Measurements from ENCODE around the gene DNAJC8. TPM values are rescaled to one million over a fixed set of nuclear protein-coding genes. Genes with fewer than 3 reads are reported as not detected.

Gene DNAJC8
- total RNA-seq, 3 donors from 2014 or later = 91.5 to 103 (median 99.4) TPM

DNA sequence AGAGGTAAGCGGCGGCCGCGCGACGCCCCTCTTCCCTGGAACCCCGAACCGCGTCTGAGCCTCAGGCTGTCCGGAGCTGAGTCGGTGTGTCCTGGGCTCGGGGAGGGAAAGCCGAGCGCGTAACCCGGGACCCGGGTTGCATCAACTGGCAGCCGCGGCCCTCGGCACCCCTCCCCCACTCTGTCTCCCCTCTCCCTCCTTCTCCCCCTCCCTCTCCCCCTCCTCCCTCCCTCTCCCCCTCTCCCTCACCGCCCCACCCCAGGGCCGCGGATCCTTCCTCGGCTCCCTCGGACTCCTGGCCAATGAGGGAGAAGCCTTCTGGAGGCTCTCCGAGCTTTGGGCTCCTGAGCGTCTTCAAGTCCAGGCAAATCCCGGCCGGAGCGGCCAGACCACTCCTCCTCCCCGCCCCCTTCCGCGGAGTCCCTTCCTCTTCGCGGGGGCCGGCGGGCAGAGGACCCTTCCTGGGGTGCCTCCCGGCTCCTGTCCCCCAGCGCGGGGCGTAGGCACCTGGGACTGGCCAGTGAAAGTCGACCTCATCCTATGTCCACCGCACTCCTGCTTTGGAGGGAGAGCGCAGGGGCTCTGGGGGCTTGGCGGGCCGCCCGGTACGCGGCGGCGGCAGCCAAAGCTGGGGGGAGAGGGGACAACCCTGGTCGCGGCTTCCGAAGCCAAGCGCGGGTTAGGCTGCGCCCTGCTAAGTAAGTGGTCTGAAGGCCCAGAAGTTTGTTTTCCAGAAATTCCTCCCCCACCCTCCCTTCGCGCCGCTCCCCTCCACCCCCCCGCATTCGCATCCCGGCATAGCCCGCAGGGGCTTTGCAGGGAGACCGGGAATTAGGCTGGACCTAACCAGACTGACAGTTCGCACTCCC lies 27.3 kb upstream of the DNAJC8 start:
- Mint-ChIP-seq H3K36me3 (ENCODE audit: insufficient read depth) (peaks cover 8% of the 10 kb centered on the region), H3K4me1 (ENCODE audit: low read depth) (peaks cover 48% of the 10 kb centered on the region), H3K27me3 (ENCODE audit: low read depth) (no peaks in the 10 kb centered on the region), H3K9me3 (no peaks in the 10 kb centered on the region), H3K4me3 (peak overlapping the region; percentile 82)
- peak in 1 of 2 donors; percentile 1 for ATAC-seq
- peak; percentile 20 for DNase-seq

GRCh38 chr1:28259252-28259933 lies 26.6 kb upstream of the DNAJC8 start, which contains the start of gene SESN2:
Gene SESN2 (plus strand): TSS chr1:28259518. CDS start chr1:28259848, 330 bp downstream.
- peak within 1 kb of the TSS; percentile 82 for H3K4me3 Mint-ChIP-seq
- ATAC-seq = peak; percentile 93 to 95
- DNase-seq = peak; percentile 99
- H3K9me3 Mint-ChIP-seq = no peaks in the 10 kb centered on the region
- peaks cover 48% of the 10 kb centered on the region for H3K4me1 Mint-ChIP-seq (ENCODE audit: low read depth)
- H3K27me3 Mint-ChIP-seq (ENCODE audit: low read depth) = no peaks in the 10 kb centered on the region
- peaks cover 8% of the 10 kb centered on the region for H3K36me3 Mint-ChIP-seq (ENCODE audit: insufficient read depth)

DNA sequence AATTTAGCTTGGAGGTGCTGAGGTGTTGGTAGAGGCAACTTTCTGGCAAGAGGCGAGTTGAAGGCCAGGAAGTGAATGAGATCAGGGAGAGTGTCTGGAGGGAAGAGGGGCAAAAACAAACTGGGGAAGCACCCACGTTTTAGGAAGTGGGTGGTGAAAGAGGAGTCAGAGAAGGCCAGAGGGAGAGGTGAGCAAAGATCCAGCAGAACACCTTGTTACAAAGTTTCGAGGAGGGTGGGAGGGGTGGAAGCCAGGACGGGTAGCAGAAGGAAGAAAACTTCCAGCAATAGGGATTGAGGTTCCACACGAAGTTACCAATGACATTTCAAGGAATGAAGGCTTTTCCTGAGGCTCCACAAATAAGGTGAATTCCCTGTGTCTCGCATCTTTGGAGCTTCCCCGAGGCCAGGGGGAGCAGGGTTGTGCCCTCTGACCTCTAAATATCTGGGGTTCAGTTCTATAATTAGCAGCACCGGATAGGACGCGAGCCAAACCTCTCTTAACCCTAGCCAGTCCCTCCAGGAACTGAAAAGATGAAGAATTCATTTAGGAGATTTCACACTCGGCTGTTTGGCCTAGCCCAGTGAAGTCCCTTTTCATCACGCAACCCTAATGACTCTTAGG lies 25.9 kb upstream of the DNAJC8 start:
- Mint-ChIP-seq H3K9me3 (no peaks in the 10 kb centered on the region), H3K4me1 (ENCODE audit: low read depth) (peaks cover 48% of the 10 kb centered on the region), H3K36me3 (ENCODE audit: insufficient read depth) (peaks cover 8% of the 10 kb centered on the region), H3K27me3 (ENCODE audit: low read depth) (no peaks in the 10 kb centered on the region), H3K4me3 (peak overlapping the region; percentile 82)
- no peak for ATAC-seq
- no peak for DNase-seq

- H3K27me3 Mint-ChIP-seq (ENCODE audit: low read depth) = no peaks in the 10 kb centered on the region
- no peaks in the 10 kb centered on the region for H3K9me3 Mint-ChIP-seq
- DNase-seq (no peak), ATAC-seq (no peak)
- no peak overlapping the region for H3K4me3 Mint-ChIP-seq
- peaks cover 6% of the 10 kb centered on the region for H3K36me3 Mint-ChIP-seq (ENCODE audit: insufficient read depth)
- peaks cover 44% of the 10 kb centered on the region for H3K4me1 Mint-ChIP-seq (ENCODE audit: low read depth)
These were observed 24.9 kb upstream of the DNAJC8 start for GRCh38 chr1:28257736-28258135.

DNA sequence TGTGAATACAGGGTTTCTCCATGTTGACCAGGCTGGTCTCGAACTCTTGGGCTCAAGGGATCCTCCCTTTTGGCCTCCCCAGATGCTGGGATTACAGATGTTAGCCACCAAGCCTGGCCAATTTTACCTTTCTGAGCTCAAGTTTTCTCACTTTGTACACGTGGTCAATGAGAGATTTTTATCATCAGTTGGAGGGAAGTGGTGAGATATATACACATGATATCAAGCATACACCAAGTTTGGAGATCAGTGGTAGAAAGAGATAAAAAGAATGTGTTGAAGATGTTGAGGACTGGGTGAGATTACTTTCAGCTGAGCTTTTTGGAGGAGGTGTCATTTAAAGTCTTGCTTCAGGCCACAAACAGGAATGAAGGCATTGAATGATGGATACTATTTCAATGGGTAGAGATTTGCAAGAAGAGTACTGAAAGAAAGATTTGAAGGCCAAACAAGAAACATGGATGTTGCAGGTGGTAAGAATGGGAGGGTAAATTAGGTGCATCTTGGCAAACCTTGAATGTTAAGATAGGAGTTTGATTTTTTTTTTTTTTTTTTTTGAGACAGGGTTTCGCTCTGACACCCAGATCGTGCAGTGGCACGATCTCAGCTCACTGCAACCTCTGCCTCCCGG lies 23.5 kb upstream of the DNAJC8 start:
- ATAC-seq (no peak), DNase-seq (no peak)
- peaks cover 41% of the 10 kb centered on the region for H3K4me1 Mint-ChIP-seq (ENCODE audit: low read depth)
- H3K4me3 Mint-ChIP-seq = peak overlapping the region; percentile 14
- peaks cover 6% of the 10 kb centered on the region for H3K36me3 Mint-ChIP-seq (ENCODE audit: insufficient read depth)
- no peaks in the 10 kb centered on the region for H3K9me3 Mint-ChIP-seq
- no peaks in the 10 kb centered on the region for H3K27me3 Mint-ChIP-seq (ENCODE audit: low read depth)

DNA sequence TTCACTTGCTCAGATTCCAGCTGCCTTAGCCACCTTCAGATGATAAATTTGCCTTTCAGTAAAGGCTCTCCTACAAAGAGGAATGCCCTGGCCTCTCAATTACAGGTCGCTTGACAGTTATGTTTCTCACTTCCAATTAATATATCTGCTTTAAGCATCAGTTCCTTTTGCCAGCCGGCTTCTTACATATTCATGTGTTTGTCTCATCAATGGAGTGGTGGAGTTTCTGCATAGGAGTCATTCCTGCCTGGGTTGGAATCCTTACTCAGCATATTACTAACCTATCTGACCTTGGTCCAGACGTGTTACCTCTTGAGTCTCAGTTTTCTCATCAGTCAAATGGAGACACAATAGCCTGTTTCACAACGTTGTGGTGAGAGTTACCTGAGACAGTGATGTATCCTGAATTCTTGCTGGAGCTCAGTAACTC lies 17.1 kb upstream of the DNAJC8 start:
- Mint-ChIP-seq H3K4me1 (ENCODE audit: low read depth) (peaks cover 41% of the 10 kb centered on the region), H3K9me3 (no peaks in the 10 kb centered on the region), H3K27me3 (ENCODE audit: low read depth) (no peaks in the 10 kb centered on the region), H3K4me3 (no peak overlapping the region), H3K36me3 (ENCODE audit: insufficient read depth) (no peaks in the 10 kb centered on the region)
- DNase-seq = no peak
- ATAC-seq = no peak

DNA sequence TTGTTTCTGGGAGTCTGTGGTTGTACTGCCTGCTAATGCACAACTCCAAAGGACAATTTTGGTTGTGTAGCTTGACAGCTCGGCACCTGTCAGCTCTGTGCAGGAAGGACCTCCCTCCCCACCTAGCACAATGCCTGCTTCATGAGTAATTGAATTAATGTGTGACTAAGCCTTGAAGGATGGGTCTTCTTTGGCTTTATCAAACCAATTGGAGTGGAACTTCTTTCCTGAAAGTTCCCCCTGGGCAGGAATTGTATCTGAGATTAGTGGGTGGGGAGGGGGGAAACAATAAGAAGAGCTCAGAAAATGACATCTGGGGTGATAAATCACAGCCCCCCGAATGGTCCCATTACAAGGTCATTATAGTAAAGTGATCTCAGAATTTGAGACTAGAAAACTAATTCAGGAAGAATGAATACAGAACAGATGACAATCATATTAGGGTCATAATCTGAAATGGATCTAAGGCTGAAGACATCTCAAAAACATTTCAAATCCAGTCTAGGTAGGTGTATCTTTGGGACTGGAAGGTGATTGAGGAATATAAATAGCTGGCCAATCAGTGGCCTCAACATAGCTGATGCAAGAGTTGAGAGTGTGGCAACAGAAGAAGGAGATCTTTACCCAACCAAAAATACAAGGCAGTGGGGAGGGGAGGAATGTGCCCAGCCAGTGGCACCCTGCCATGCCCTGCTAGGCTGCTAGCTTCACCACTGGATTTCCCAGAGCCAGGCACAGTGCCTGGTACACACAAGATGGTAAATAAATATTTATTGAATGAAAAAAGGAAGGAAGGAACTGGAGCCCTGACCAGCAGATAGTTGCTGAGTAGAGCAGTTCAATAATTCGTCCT lies 16.4 kb upstream of the DNAJC8 start:
- H3K4me1 Mint-ChIP-seq (ENCODE audit: low read depth) = peaks cover 48% of the 10 kb centered on the region
- H3K36me3 Mint-ChIP-seq (ENCODE audit: insufficient read depth) = no peaks in the 10 kb centered on the region
- peak; percentile 30 for DNase-seq

GRCh38 chr1:28248273-28249012 lies 15.6 kb upstream of the DNAJC8 start:
- peak; percentile 76 for DNase-seq
- no peaks in the 10 kb centered on the region for H3K9me3 Mint-ChIP-seq
- H3K36me3 Mint-ChIP-seq (ENCODE audit: insufficient read depth) = no peaks in the 10 kb centered on the region
- H3K4me1 Mint-ChIP-seq (ENCODE audit: low read depth) = peaks cover 55% of the 10 kb centered on the region
- no peaks in the 10 kb centered on the region for H3K27me3 Mint-ChIP-seq (ENCODE audit: low read depth)
- ATAC-seq = peak; percentile 29 to 42
- H3K4me3 Mint-ChIP-seq = peak overlapping the region; percentile 71

More for the DNA sequence above, 16.4 kb upstream of the DNAJC8 start:
- no peaks in the 10 kb centered on the region for H3K9me3 Mint-ChIP-seq
- peak overlapping the region; percentile 71 for H3K4me3 Mint-ChIP-seq
- no peaks in the 10 kb centered on the region for H3K27me3 Mint-ChIP-seq (ENCODE audit: low read depth)
- ATAC-seq = peak; percentile 27 to 36

- Mint-ChIP-seq H3K27me3 (ENCODE audit: low read depth) (no peaks in the 10 kb centered on the region), H3K9me3 (no peaks in the 10 kb centered on the region), H3K4me1 (ENCODE audit: low read depth) (peaks cover 60% of the 10 kb centered on the region), H3K36me3 (ENCODE audit: insufficient read depth) (no peaks in the 10 kb centered on the region), H3K4me3 (peak overlapping the region; percentile 98)
- ATAC-seq (no peak), DNase-seq (no peak)
These were observed 14.9 kb upstream of the DNAJC8 start for GRCh38 chr1:28247612-28248272.

- DNase-seq (no peak), ATAC-seq (no peak)
- H3K4me3 Mint-ChIP-seq = peak overlapping the region; percentile 98
- no peaks in the 10 kb centered on the region for H3K27me3 Mint-ChIP-seq (ENCODE audit: low read depth)
- peaks cover 62% of the 10 kb centered on the region for H3K4me1 Mint-ChIP-seq (ENCODE audit: low read depth)
- H3K36me3 Mint-ChIP-seq (ENCODE audit: insufficient read depth) = no peaks in the 10 kb centered on the region
- H3K9me3 Mint-ChIP-seq = no peaks in the 10 kb centered on the region
These were observed 13.6 kb upstream of the DNAJC8 start for GRCh38 chr1:28246427-28246832.

GRCh38 chr1:28244549-28245251 lies 11.9 kb upstream of the DNAJC8 start:
- peak overlapping the region; percentile 55 for H3K4me3 Mint-ChIP-seq
- no peaks in the 10 kb centered on the region for H3K9me3 Mint-ChIP-seq
- DNase-seq = no peak
- H3K36me3 Mint-ChIP-seq (ENCODE audit: insufficient read depth) = no peaks in the 10 kb centered on the region
- ATAC-seq = no peak
- H3K4me1 Mint-ChIP-seq (ENCODE audit: low read depth) = peaks cover 56% of the 10 kb centered on the region
- no peaks in the 10 kb centered on the region for H3K27me3 Mint-ChIP-seq (ENCODE audit: low read depth)

- Mint-ChIP-seq H3K9me3 (no peaks in the 10 kb centered on the region), H3K36me3 (ENCODE audit: insufficient read depth) (no peaks in the 10 kb centered on the region), H3K27me3 (ENCODE audit: low read depth) (no peaks in the 10 kb centered on the region), H3K4me1 (ENCODE audit: low read depth) (peaks cover 50% of the 10 kb centered on the region), H3K4me3 (peak overlapping the region; percentile 50)
- ATAC-seq (no peak), DNase-seq (no peak)
These were observed 11.0 kb upstream of the DNAJC8 start for GRCh38 chr1:28243685-28244311.

Data from activated T-cell treated with anti-CD3 and anti-CD28 coated beads, Interleukin-2, amount 50 U/mL, for 4 hours (primary cell).